WTC11 (cell line): ENCODE results near the gene CTNNA3. TPM values are rescaled to one million over a fixed set of nuclear protein-coding genes. Genes with fewer than 3 reads are reported as not detected.
A peak's percentile ranks its signal among the peaks of the same experiment; 100 is the strongest.

Source experiments
- ATAC-seq: fragments of 200-7000 bp; cut with Tn5 transposase; 2 replicates; pipeline ENCODE4 v1.10.0; 2021; ENCODE audit warnings: mild to moderate bottlenecking, moderate library complexity
- CTCF ChIA-PET: fragments of 300-600 bp; sonication (Branson Sonifier 250); formaldehyde crosslinking; loops from one replicate; lab custom pipeline; 2021; ENCODE audit warnings: antibody characterized with exemption; lab: Charles Lee
- POLR2A ChIA-PET: fragments of 350-600 bp; sonication (Branson Sonifier 250); formaldehyde crosslinking; loops from one replicate; lab custom pipeline; 2021; ENCODE audit warnings: antibody characterized with exemption; lab: Charles Lee
- DNase-seq: peaks from one replicate; pipeline ENCODE4 v3.0.0; 2021; ENCODE audit warnings: low spot score
- H3K27ac Mint-ChIP-seq: 2 replicates; pipeline ENCODE4 v1.8.0; 2021; ENCODE audit warnings: mixed read lengths
- H3K27me3 Mint-ChIP-seq: 2 replicates; pipeline ENCODE4 v1.8.0; 2021; ENCODE audit warnings: low read depth, mild to moderate bottlenecking, moderate library complexity, mixed read lengths
- H3K36me3 Mint-ChIP-seq: 2 replicates; pipeline ENCODE4 v1.8.0; 2021; ENCODE audit warnings: mixed read lengths
- H3K4me1 Mint-ChIP-seq: 2 replicates; pipeline ENCODE4 v1.8.0; 2022; ENCODE audit warnings: mixed read lengths
- H3K4me3 Mint-ChIP-seq: 2 replicates; pipeline ENCODE4 v1.8.0; 2021; ENCODE audit warnings: mild to moderate bottlenecking, moderate library complexity, mixed read lengths
- H3K9me3 Mint-ChIP-seq: 2 replicates; pipeline ENCODE4 v1.8.0; 2021; ENCODE audit warnings: mixed read lengths
- AFF4 ChIP-seq: sonication (generic); formaldehyde crosslinking; IDR thresholded peaks from 2 replicates; pipeline ENCODE4 v1.8.1; 2023; ENCODE audit warnings: mild to moderate bottlenecking, missing genetic modification reagents, borderline replicate concordance
- CREM ChIP-seq: sonication (generic); formaldehyde crosslinking; IDR thresholded peaks from 2 replicates; pipeline ENCODE4 v1.8.1; 2022; ENCODE audit warnings: mild to moderate bottlenecking, missing genetic modification reagents, moderate library complexity
- ESRRA ChIP-seq: sonication (generic); formaldehyde crosslinking; IDR thresholded peaks from 2 replicates; pipeline ENCODE4 v1.8.1; 2022; ENCODE audit warnings: mild to moderate bottlenecking, missing genetic modification reagents, borderline replicate concordance
- FOXJ3 ChIP-seq: sonication (generic); formaldehyde crosslinking; IDR thresholded peaks from 2 replicates; pipeline ENCODE4 v1.9.0; 2021; ENCODE audit warnings: missing genetic modification reagents, mild to moderate bottlenecking, borderline replicate concordance
- GABPB1 ChIP-seq: sonication (generic); formaldehyde crosslinking; IDR thresholded peaks from 2 replicates; pipeline ENCODE4 v1.8.1; 2023; ENCODE audit warnings: mild to moderate bottlenecking, missing genetic modification reagents
- MYBL2 ChIP-seq: sonication (generic); formaldehyde crosslinking; IDR thresholded peaks from 2 replicates; pipeline ENCODE4 v1.8.1; 2023; ENCODE audit warnings: mild to moderate bottlenecking, moderate library complexity, missing genetic modification reagents
- NFE2L1 ChIP-seq: sonication (generic); formaldehyde crosslinking; IDR thresholded peaks from 2 replicates; pipeline ENCODE4 v1.8.1; 2023; ENCODE audit warnings: missing genetic modification reagents
- NFYB ChIP-seq: sonication (generic); formaldehyde crosslinking; conservative IDR thresholded peaks from 2 replicates; pipeline ENCODE4 v1.8.0; 2022; ENCODE audit warnings: low read depth, missing genetic modification reagents
- SP1 ChIP-seq: sonication (generic); formaldehyde crosslinking; conservative IDR thresholded peaks from 2 replicates; pipeline ENCODE4 v1.8.1; 2022; ENCODE audit warnings: missing genetic modification reagents
- STAT6 ChIP-seq: sonication (generic); formaldehyde crosslinking; conservative IDR thresholded peaks from 2 replicates; pipeline ENCODE4 v1.8.1; 2023; ENCODE audit warnings: mild to moderate bottlenecking, low read depth, missing genetic modification reagents, moderate library complexity
- ZBTB21 ChIP-seq: sonication (generic); formaldehyde crosslinking; IDR thresholded peaks from 2 replicates; pipeline ENCODE4 v1.8.1; 2023; ENCODE audit warnings: mild to moderate bottlenecking, missing genetic modification reagents, borderline replicate concordance
- ZNF219 ChIP-seq: sonication (generic); formaldehyde crosslinking; IDR thresholded peaks from 2 replicates; pipeline ENCODE4 v1.8.0; 2023; ENCODE audit warnings: missing genetic modification reagents, mild to moderate bottlenecking, borderline replicate concordance
- ZNF263 ChIP-seq: sonication (generic); formaldehyde crosslinking; IDR thresholded peaks from 2 replicates; pipeline ENCODE4 v1.8.1; 2022; ENCODE audit warnings: low read depth, mild to moderate bottlenecking, moderate library complexity, missing genetic modification reagents
- ZNF396 ChIP-seq: fragments of 250-450 bp; sonication (Bioruptor Pico); IDR thresholded peaks from 2 replicates; pipeline ENCODE4 v1.8.0; 2021; ENCODE audit warnings: mild to moderate bottlenecking, moderate library complexity, borderline replicate concordance
- total RNA-seq: library from RNA; stranded (reverse); gene quantifications from 3 replicates; pipeline ENCODE4 v1.2.3, GENCODE V29; 2021
- TF ChIP-seq, protein P1 (sequence below): sonication (generic); formaldehyde crosslinking; IDR thresholded peaks from 2 replicates; pipeline ENCODE4 v1.8.0; 2022; ENCODE audit warnings: mild to moderate bottlenecking, missing genetic modification reagents
- TF ChIP-seq, protein P2 (sequence below): sonication (generic); formaldehyde crosslinking; IDR thresholded peaks from 2 replicates; pipeline ENCODE4 v1.8.1; 2022; ENCODE audit warnings: mild to moderate bottlenecking, moderate library complexity, missing genetic modification reagents
- TF ChIP-seq, protein P3 (sequence below): sonication (generic); formaldehyde crosslinking; IDR thresholded peaks from 2 replicates; pipeline ENCODE4 v1.8.0; 2022; ENCODE audit warnings: mild to moderate bottlenecking, missing genetic modification reagents
- TF ChIP-seq, protein P4 (sequence below): sonication (generic); formaldehyde crosslinking; IDR thresholded peaks from 2 replicates; pipeline ENCODE4 v1.8.1; 2022; ENCODE audit warnings: missing genetic modification reagents, borderline replicate concordance

CTNNA3 gene
- total RNA-seq, 1 experiment from 2014 or later: 6.1 TPM

DNA sequence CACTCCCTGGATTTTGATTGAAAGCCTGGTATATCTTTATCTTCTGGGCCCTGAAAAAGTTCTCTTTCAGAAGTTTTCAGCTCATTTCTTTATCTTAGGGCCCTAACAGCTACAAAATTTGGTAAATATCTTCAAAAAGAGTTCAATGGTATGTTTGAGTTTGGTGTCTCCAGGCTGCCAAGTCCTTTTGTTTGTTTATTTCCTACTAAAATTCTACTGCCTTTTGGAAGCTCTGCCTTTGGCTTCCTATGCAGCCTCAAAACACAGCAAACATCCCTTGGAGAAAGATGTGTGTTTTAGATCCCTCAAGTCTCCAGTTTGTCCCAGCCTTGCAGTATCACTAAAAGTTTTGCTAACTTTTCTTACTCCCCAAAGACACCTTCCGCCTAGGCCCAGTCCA is 623.3 kb downstream of the CTNNA3 start:
- CTCF ChIA-PET: no interaction called here
- 0 out of 2 replicates have a peak, but pooled peaks cover 6% of the 10 kb centered on the region for H3K9me3 Mint-ChIP-seq
- no peak for TF ChIP-seq MYBL2 (CRISPR knock-in tag)
- TF ChIP-seq AFF4: no peak
- TF ChIP-seq, protein P1, sequence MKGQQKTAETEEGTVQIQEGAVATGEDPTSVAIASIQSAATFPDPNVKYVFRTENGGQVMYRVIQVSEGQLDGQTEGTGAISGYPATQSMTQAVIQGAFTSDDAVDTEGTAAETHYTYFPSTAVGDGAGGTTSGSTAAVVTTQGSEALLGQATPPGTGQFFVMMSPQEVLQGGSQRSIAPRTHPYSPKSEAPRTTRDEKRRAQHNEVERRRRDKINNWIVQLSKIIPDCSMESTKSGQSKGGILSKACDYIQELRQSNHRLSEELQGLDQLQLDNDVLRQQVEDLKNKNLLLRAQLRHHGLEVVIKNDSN: no peak
- no peak for TF ChIP-seq ESRRA (CRISPR knock-in tag)
- no peak for TF ChIP-seq ZNF219
- no peak for TF ChIP-seq ZBTB21
- TF ChIP-seq, all 79 proteins: peak for 0
- POLR2A ChIA-PET: no interaction called here
- no peaks in the 10 kb centered on the region for H3K27me3 Mint-ChIP-seq
- no peak overlapping the region; the same call in 1 of the 2 replicates for H3K27ac Mint-ChIP-seq
- DNase-seq (no peak), ATAC-seq (no peak)
- H3K4me3 Mint-ChIP-seq: no peak overlapping the region
- H3K36me3 Mint-ChIP-seq: no peaks in the 10 kb centered on the region
- no peaks in the 10 kb centered on the region for H3K4me1 Mint-ChIP-seq

DNA sequence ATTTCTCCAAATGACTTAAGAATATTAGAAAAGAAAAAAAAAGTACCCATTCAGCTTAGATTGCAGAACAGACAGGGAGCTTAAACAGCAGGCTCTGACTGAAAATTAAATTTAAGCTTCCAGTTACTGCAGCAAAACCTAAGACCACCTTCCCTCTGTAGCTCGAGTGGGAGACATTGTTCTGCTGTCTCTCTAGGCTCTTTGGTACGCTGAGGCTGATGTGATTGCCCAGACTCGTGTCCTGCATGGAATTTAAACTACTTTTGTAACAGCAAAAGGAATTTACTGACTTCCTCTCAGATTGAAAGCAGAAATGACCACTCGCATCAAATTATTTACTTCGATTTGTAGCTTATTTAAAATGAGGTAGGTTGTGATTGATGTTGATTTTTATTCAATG is 645.6 kb downstream of the CTNNA3 start:
- H3K27ac Mint-ChIP-seq: no peak overlapping the region
- no peaks in the 10 kb centered on the region for H3K27me3 Mint-ChIP-seq
- POLR2A ChIA-PET: no interaction called here
- no peaks in the 10 kb centered on the region for H3K36me3 Mint-ChIP-seq
- no peaks in the 10 kb centered on the region for H3K9me3 Mint-ChIP-seq
- CTCF ChIA-PET: no interaction called here
- H3K4me1 Mint-ChIP-seq: peaks cover 5% of the 10 kb centered on the region; the same call in 1 of the 2 replicates
- no peak overlapping the region for H3K4me3 Mint-ChIP-seq
- TF ChIP-seq FOXJ3 (CRISPR knock-in tag) (no peak), CREM (CRISPR knock-in tag) (no peak), ZNF263 (CRISPR knock-in tag) (no peak)
- TF ChIP-seq, protein P2, sequence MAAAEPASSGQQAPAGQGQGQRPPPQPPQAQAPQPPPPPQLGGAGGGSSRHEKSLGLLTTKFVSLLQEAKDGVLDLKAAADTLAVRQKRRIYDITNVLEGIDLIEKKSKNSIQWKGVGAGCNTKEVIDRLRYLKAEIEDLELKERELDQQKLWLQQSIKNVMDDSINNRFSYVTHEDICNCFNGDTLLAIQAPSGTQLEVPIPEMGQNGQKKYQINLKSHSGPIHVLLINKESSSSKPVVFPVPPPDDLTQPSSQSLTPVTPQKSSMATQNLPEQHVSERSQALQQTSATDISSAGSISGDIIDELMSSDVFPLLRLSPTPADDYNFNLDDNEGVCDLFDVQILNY (CRISPR knock-in tag): no peak
- TF ChIP-seq, protein P3, sequence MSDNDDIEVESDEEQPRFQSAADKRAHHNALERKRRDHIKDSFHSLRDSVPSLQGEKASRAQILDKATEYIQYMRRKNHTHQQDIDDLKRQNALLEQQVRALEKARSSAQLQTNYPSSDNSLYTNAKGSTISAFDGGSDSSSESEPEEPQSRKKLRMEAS (CRISPR knock-in tag): no peak
- TF ChIP-seq, all 79 proteins: peak for 0
- ATAC-seq (peak; percentile 24; the same call in 1 of the 2 replicates), DNase-seq (no peak)

GRCh38 chr10:67049988-67050387 is 646.0 kb downstream of the CTNNA3 start:
- CTCF ChIA-PET: no interaction called here
- peaks cover 5% of the 10 kb centered on the region; the same call in 1 of the 2 replicates for H3K4me1 Mint-ChIP-seq
- ATAC-seq (no peak), DNase-seq (no peak)
- no peaks in the 10 kb centered on the region for H3K9me3 Mint-ChIP-seq
- H3K27me3 Mint-ChIP-seq: no peaks in the 10 kb centered on the region
- no peaks in the 10 kb centered on the region for H3K36me3 Mint-ChIP-seq
- no peak overlapping the region for H3K27ac Mint-ChIP-seq
- no peak overlapping the region for H3K4me3 Mint-ChIP-seq
- POLR2A ChIA-PET: no interaction called here
- TF ChIP-seq ZNF396 (no peak), SP1 (CRISPR knock-in tag) (no peak), STAT6 (no peak), ZNF219 (no peak), GABPB1 (CRISPR knock-in tag) (no peak), FOXJ3 (CRISPR knock-in tag) (no peak), NFYB (CRISPR knock-in tag) (no peak), NFE2L1 (CRISPR knock-in tag) (no peak)
- TF ChIP-seq, protein P4, sequence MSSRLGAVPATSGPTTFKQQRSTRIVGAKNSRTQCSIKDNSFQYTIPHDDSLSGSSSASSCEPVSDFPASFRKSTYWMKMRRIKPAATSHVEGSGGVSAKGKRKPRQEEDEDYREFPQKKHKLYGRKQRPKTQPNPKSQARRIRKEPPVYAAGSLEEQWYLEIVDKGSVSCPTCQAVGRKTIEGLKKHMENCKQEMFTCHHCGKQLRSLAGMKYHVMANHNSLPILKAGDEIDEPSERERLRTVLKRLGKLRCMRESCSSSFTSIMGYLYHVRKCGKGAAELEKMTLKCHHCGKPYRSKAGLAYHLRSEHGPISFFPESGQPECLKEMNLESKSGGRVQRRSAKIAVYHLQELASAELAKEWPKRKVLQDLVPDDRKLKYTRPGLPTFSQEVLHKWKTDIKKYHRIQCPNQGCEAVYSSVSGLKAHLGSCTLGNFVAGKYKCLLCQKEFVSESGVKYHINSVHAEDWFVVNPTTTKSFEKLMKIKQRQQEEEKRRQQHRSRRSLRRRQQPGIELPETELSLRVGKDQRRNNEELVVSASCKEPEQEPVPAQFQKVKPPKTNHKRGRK (CRISPR knock-in tag): no peak
